Measurements from ENCODE around the gene COL20A1.
"Not testable (repeated sequence)": the region's sequence is repeated elsewhere in the genome, so short reads cannot be mapped to it uniquely, and the experiment has no call there.

COL20A1 gene

GRCh38 chr20:63374504-63374903 is 81.5 kb downstream of the COL20A1 start:
- DNase-seq (ENCODE audit: low read depth in 2 of 2) = no peak

- no peak for DNase-seq (ENCODE audit: low read depth in 2 of 2)
These were observed 82.5 kb downstream of the COL20A1 start for GRCh38 chr20:63375438-63375837.

GRCh38 chr20:63376283-63377250 is 83.6 kb downstream of the COL20A1 start:
- no peak for DNase-seq (ENCODE audit: low read depth in 2 of 2)

- DNase-seq (ENCODE audit: low read depth in 2 of 2) = no peak
These were observed 84.4 kb downstream of the COL20A1 start for GRCh38 chr20:63377256-63377941.

- DNase-seq (ENCODE audit: low read depth in 2 of 2) = no peak
These were observed 85.0 kb downstream of the COL20A1 start for GRCh38 chr20:63377951-63378381.

GRCh38 chr20:63378626-63379025 is 85.6 kb downstream of the COL20A1 start:
- DNase-seq (ENCODE audit: low read depth in 2 of 2) = no peak

GRCh38 chr20:63379296-63379695 is 86.3 kb downstream of the COL20A1 start:
- DNase-seq (ENCODE audit: low read depth in 2 of 2) = no peak

- DNase-seq (ENCODE audit: low read depth in 2 of 2) = not testable (repeated sequence)
These were observed 86.9 kb downstream of the COL20A1 start for GRCh38 chr20:63379872-63380271.

GRCh38 chr20:63380346-63380870 is 87.4 kb downstream of the COL20A1 start:
- no peak for DNase-seq (ENCODE audit: low read depth in 2 of 2)

GRCh38 chr20:63381781-63382431 is 88.9 kb downstream of the COL20A1 start:
- DNase-seq (ENCODE audit: low read depth in 2 of 2) = peak; percentile 15 to 27

- no peak for DNase-seq (ENCODE audit: low read depth in 2 of 2)
These were observed 89.7 kb downstream of the COL20A1 start for GRCh38 chr20:63382551-63383300.

GRCh38 chr20:63383556-63383955 is 90.6 kb downstream of the COL20A1 start:
- no peak for DNase-seq (ENCODE audit: low read depth in 2 of 2)

GRCh38 chr20:63384336-63384735 is 91.3 kb downstream of the COL20A1 start:
- DNase-seq (ENCODE audit: low read depth in 2 of 2) = no peak

All from stimulated activated CD8-positive, alpha-beta memory T cell treated with anti-CD3 and anti-CD28 coated beads, Interleukin-2, amount 100 ng/mL, for 48 hours (primary cell).